Fibroblast of villous mesenchyme (primary cell): Measurements from ENCODE around the gene CLN5. TPM values are rescaled to one million over a fixed set of nuclear protein-coding genes. Genes with fewer than 3 reads are reported as not detected.

ENCODE experiments used
- DNase-seq: peaks from one replicate; pipeline ENCODE4 v3.0.0-alpha.2; 2010; ENCODE audit warnings: low read depth
- H3K4me3 ChIP-seq: 2 replicates; pipeline ENCODE4 v1.5.1; 2011; ENCODE audit warnings: low read depth, mild to moderate bottlenecking, low read length
- CTCF ChIP-seq: IDR thresholded peaks from 2 replicates; pipeline ENCODE4 v1.5.1; 2012; ENCODE audit warnings: low read depth, mild to moderate bottlenecking, low read length; ENCODE audit not compliant: insufficient read depth
- total RNA-seq: library from RNA; depleted of rRNA; stranded (reverse); fragments of >200 nt; gene quantifications from 2 replicates; pipeline ENCODE4 v1.2.3, GENCODE V29; 2012

CLN5 gene
- 24.5 and 38.4 TPM in 2 replicates for total RNA-seq

GRCh38 chr13:76991796-76992547 lies at the start of gene CLN5:
Gene CLN5, plus strand, starts transcription at chr13:76992081. Its CDS starts 18 bp downstream, at chr13:76992099.
- peak within 1 kb of the TSS; percentile 93 for H3K4me3 ChIP-seq
- no peak for TF ChIP-seq CTCF
- DNase-seq = peak; percentile 93

- DNase-seq = no peak
- TF ChIP-seq CTCF = no peak
- no peak overlapping the region for H3K4me3 ChIP-seq
Measured at GRCh38 chr13:76942363-76942762, 49.5 kb upstream of the CLN5 start.

GRCh38 chr13:76943646-76944045 lies 48.2 kb upstream of the CLN5 start:
- no peak overlapping the region for H3K4me3 ChIP-seq
- no peak for DNase-seq
- TF ChIP-seq CTCF = no peak

GRCh38 chr13:76944456-76944855 lies 47.4 kb upstream of the CLN5 start:
- peak; percentile 65 for DNase-seq
- H3K4me3 ChIP-seq = no peak overlapping the region
- no peak for TF ChIP-seq CTCF

- H3K4me3 ChIP-seq = no peak within 1 kb of the TSS
- DNase-seq = no peak
- no peak for TF ChIP-seq CTCF
Measured at GRCh38 chr13:76948149-76948548, 43.7 kb upstream of the CLN5 start, which contains the start of gene ACOD1. Gene ACOD1, plus strand, starts transcription at chr13:76948511. Its CDS starts 48 bp downstream, at chr13:76948559.

GRCh38 chr13:76950101-76950500 lies 41.8 kb upstream of the CLN5 start:
- TF ChIP-seq CTCF = no peak
- no peak overlapping the region for H3K4me3 ChIP-seq
- no peak for DNase-seq

- no peak for DNase-seq
- no peak overlapping the region for H3K4me3 ChIP-seq
- no peak for TF ChIP-seq CTCF
Measured at GRCh38 chr13:76953968-76954367, 37.9 kb upstream of the CLN5 start.
